CD4-positive, alpha-beta T cell treated with Interleukin-17A for 1 hour (primary cell): ENCODE results near the gene ATG10.
"Not testable (repeated sequence)": the region's sequence is repeated elsewhere in the genome, so short reads cannot be mapped to it uniquely, and the experiment has no call there.

Source experiments
- DNase-seq: peaks from one replicate; pipeline ENCODE4 v3.0.0-alpha.2; 2020

The ATG10 gene

DNA sequence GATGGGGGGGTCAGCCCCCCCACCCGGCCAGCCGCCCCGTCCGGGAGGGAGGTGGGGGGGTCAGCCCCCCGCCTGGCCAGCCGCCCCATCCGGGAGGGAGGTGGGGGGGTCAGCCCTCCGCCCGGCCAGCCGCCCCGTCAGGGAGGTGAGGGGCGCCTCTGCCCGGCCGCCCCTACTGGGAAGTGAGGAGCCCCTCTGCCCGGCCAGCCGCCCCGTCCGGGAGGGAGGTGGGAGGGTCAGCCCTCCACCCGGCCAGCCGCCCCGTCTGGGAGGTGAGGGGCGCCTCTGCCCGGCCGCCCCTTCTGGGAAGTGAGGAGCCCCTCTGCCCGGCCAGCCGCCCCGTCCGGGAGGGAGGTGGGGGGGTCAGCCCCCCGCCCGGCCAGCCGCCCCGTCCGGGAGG is 168.0 kb downstream of the ATG10 start:
- not testable (repeated sequence) for DNase-seq

GRCh38 chr5:82142217-82142841 is 170.5 kb downstream of the ATG10 start:
- DNase-seq = no peak

GRCh38 chr5:82142928-82143577 is 171.2 kb downstream of the ATG10 start:
- DNase-seq = no peak

GRCh38 chr5:82147860-82148573 is 176.2 kb downstream of the ATG10 start:
- DNase-seq = no peak

DNA sequence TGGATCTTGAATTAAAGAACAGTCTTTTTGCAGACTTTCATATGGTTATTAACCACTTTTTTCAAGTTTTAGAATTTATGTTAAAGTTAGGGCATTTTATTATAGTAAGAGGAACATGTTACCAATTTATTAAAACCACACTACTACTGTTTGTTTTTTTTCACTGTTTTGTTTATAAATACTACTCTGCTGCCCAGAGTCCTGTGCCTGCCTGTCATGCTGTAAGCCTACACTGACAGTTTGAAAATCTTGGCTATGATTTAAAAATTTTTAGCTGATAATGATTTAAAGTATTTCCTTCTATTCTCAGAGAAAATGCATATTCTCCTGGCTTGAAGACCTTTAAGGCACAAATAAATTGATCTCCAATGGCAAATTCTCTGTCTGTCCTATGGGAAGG is 177.6 kb downstream of the ATG10 start:
- no peak for DNase-seq

- DNase-seq = no peak
Measured at GRCh38 chr5:82150559-82150958, 178.7 kb downstream of the ATG10 start.

GRCh38 chr5:82151204-82151603 is 179.4 kb downstream of the ATG10 start:
- DNase-seq = no peak

- DNase-seq = no peak
Measured at GRCh38 chr5:82151662-82152061, 179.8 kb downstream of the ATG10 start.

GRCh38 chr5:82152978-82153481 is 181.2 kb downstream of the ATG10 start:
- no peak for DNase-seq

GRCh38 chr5:82154776-82155175 is 183.0 kb downstream of the ATG10 start:
- DNase-seq = no peak

- no peak for DNase-seq
Measured at GRCh38 chr5:82155305-82155704, 183.5 kb downstream of the ATG10 start.

GRCh38 chr5:82156874-82157273 is 185.1 kb downstream of the ATG10 start:
- DNase-seq = no peak

- DNase-seq = no peak
Measured at GRCh38 chr5:82158755-82159413, 187.1 kb downstream of the ATG10 start.

DNA sequence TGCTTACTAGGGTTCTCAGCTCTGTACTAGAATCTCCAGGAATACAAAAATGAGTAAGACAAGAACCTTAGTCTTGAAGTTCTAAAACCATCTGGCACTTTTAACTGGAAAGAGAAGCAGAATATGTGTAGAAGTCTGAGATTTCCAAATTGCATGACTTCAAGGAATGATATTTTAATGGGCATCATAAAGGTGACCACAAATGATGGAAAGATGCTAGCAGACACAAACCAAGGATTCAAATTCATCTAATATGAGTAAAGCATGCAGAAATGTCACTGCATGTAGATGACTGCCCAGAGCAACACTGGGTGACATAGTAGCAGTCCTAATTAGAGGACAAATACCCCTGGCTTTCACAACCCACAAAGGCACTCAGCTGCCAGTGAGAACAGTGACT is 189.1 kb downstream of the ATG10 start:
- DNase-seq = no peak

- no peak for DNase-seq
Measured at GRCh38 chr5:82162573-82162972, 190.8 kb downstream of the ATG10 start.

- DNase-seq = no peak
Measured at GRCh38 chr5:82163452-82164175, 191.8 kb downstream of the ATG10 start.

GRCh38 chr5:82164176-82164976 is 192.6 kb downstream of the ATG10 start:
- no peak for DNase-seq

- no peak for DNase-seq
Measured at GRCh38 chr5:82164977-82165713, 193.3 kb downstream of the ATG10 start.

DNA sequence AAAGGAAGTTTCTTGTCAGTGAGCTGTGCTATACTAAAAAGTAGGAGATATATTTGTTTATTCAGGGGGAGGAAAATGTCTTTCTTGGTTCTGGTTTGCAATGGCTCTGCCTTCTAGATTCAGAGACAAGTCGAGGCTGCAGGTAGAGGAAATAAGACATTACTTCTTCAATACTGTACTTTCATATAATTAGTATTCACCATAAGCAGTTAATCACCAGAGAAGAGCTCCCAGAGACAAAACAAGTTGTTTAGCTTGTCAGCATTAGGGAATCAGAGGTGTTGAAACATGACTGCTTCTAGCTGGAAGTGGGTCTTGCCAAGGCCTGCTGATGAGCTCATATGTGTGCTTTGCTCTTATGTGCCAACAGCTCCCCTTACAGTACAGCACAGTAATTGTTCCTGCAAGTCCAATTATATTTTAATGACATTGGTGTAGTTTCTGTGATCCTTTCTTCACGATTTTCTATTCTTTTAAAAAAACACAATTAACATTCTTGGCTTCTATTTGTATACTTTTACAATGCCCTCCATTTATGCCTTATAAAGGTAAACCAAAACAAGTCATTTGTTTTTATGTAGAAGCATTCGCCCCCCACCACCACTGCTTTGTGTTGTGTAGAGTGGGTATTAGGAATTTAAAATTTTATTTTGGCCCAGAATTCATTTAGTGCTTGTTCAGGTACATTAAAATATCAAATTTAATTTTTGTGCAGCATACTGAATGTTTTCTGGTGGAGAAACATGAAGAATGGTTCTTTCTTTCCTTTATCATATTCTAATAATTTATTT is 194.1 kb downstream of the ATG10 start:
- peak; percentile 63 for DNase-seq

DNA sequence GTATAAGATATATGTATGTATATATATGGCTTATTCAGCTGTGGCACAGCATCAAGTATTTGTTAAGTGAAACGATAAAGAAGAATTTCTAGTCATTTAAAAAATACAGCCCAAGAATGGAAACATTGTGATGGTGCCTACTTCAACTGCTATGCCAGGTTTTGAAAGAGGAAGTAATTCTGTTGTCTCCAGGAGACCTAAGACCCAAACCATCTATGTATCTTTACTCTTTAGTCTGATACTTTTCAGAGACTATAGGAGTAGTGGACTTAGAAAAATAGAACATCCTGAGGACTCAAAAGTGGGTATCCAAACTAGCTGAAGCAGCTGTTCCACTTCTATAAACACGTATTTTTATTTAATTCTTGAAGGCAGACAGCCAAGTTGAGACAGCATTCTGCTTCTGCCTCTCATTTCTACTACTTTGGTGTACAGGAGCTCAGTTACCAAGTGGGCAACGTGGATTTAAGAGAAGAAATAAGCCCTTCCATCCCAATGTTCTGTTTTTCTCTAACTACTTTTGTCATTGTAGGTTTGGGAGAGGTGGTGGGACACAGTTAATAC is 195.6 kb downstream of the ATG10 start:
- DNase-seq = no peak
